ENCODE results near the gene NCBP2. TPM values are rescaled to one million over a fixed set of nuclear protein-coding genes. Genes with fewer than 3 reads are reported as not detected.

Gene NCBP2
- total and polyA plus RNA-seq, 4 experiments from 2014 or later: 65.1 to 82.2 (median 72.5) TPM

DNA sequence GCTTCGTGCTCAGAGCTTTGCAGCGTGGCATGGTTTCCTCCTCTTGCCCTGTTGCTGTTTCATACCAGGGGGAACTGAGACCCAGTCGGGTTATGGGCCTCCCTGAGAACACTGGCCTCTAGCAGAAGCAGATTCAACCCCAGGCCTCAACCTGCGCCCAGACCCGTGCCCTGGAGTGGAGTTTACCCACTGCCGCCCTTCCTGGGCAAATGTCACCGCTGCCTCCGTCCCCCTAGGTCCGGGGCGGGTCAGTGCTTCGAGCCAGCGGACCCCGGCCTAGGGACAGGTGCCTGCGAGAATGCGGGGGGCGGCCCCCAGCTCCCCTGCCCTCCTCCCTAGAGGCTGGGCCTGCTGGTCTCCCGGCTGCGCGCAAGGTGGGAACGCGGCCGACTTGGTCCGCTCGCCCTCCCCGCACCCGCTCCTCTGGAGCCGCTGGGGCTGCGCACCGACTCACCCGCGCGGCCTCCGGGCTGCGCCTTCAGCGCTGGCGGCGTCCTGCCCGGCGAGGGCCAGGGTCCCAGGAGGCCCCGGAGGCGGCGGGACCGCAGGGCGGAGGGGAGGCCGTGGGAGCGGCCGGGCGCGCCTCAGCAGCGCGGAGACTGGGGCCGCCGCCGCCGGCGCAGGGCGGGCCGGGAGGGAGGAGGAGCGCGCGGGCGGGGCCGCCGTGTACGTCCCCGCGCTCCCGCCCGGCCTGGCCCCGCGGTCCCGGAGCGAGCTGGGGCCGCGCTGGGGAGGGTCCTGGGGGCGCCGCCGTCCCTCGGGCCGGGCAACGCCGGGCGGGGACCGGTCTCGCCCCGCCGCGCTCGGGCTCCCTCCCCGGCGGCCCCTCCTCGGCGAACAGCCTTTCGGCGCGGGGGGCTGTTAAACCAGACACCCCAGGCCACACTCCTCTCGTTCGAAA is 26.2 kb upstream of the NCBP2 start, which contains the start of gene PIGZ:
Gene PIGZ (minus strand): TSS at position 601 of the 901 bp plus-strand sequence. CDS start 16,802 bp downstream, outside the sequence.
- Histone ChIP-seq H3K4me1 (ENCODE audit: insufficient read depth, low read length) (peaks cover 8% of the 10 kb centered on the region), H3K4me3 (ENCODE audit: low read length in 2 of 2) (peak within 1 kb of the TSS in 1 of 2 donors; percentile 64), H3K27me3 (ENCODE audit: insufficient read depth, low read length) (no peaks in the 10 kb centered on the region), H3K9me3 (ENCODE audit: control insufficient read depth in 1 of 2, low read length in 2 of 2) (no peaks in the 10 kb centered on the region), H3K36me3 (ENCODE audit: insufficient read depth, low read length) (no peaks in the 10 kb centered on the region), H3K27ac (ENCODE audit: low read depth, low read length) (peak within 1 kb of the TSS; percentile 4)
- Mint-ChIP-seq H3K36me3 (no peaks in the 10 kb centered on the region), H3K4me3 (peak within 1 kb of the TSS; percentile 70 to 86 (median 82)), H3K27ac (peak within 1 kb of the TSS in 2 of 7 donors; percentile 40 to 70), H3K27me3 (no peaks in the 10 kb centered on the region), H3K4me1 (peaks cover 0 to 16% (median 4%) of the 10 kb centered on the region in 4 donors), H3K9me3 (no peaks in the 10 kb centered on the region)
- ChIA-PET POLR2A (ENCODE audit: partially characterized antibody) (interaction anchor here (2.9 kb wide), 1 partner anchor 26 kb away, joined by 12 read pairs; the partner anchor contains the start of gene NCBP2), CTCF (ENCODE audit: partially characterized antibody) (interaction anchor here (1.3 to 1.6 kb wide), 2 partner anchors 16 to 45 kb away, joined by 3 read pairs; no protein-coding TSS in a partner anchor)
- peak in 4 of 5 donors; percentile 26 to 38 (median 34) for DNase-seq
- intact Hi-C loops (cut with micrococcal nuclease): loop anchor here (1.0 to 2.0 kb wide), 4 partner anchors 26 to 432 kb away; partner anchors contain the start of gene NCBP2

DNA sequence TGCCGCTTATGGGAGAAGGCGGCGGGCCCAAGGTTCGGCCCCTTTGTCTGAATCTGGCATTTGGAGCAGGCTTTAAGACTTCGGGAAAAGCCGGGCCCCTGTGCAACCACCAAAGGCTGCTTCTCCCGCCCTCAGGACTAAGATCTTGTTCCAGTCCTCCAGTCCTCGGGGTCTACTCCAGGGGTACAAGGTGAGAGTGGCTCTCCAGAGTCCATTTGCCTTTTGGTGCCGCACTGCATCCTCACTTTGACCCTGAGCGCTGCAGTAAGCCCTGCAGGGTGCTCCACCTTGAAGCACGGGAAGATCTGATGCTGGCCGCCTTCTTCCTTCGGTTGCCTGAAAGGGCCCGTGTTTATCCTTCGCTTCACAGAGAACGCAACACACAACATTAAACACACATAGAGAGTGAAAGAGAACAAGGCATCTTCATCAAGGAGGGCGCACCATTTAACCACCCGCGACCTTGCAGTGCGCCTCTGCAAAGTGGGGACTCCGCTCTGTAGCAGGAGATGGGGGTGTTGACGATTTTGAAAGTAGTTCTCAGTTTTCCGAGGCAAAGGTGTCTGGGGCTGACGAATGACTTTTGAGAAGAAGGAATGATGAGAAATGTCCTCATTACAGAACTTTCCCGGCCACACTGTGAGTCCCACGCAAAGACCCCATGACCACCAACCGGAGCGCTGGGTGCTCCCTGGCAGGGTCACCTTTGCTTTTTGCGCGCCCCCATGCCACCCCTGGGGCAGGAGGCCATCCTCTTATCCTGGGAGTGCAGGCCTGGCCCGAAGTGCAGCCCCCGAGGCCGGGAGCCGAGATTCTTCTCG is 25.3 kb upstream of the NCBP2 start:
- H3K4me3 Mint-ChIP-seq: peak overlapping the region; percentile 61 to 82 (median 74)
- no peaks in the 10 kb centered on the region for H3K36me3 ChIP-seq (ENCODE audit: insufficient read depth, low read length)
- H3K27ac ChIP-seq (ENCODE audit: low read depth, low read length): no peak overlapping the region
- H3K9me3 ChIP-seq (ENCODE audit: control insufficient read depth in 1 of 2, low read length in 2 of 2): no peaks in the 10 kb centered on the region
- peak overlapping the region in 1 of 7 donors; percentile 40 for H3K27ac Mint-ChIP-seq
- no peaks in the 10 kb centered on the region for H3K27me3 ChIP-seq (ENCODE audit: insufficient read depth, low read length)
- H3K36me3 Mint-ChIP-seq: no peaks in the 10 kb centered on the region
- intact Hi-C loops (cut with micrococcal nuclease): loop anchor here (2.0 kb wide), 1 partner anchor 431 kb away; no protein-coding TSS in a partner anchor
- ChIA-PET POLR2A (ENCODE audit: partially characterized antibody) (interaction anchor here (2.9 kb wide), 1 partner anchor 26 kb away, joined by 12 read pairs; the partner anchor contains the start of gene NCBP2), CTCF (ENCODE audit: partially characterized antibody) (no interaction called here)
- H3K27me3 Mint-ChIP-seq: no peaks in the 10 kb centered on the region
- H3K4me1 Mint-ChIP-seq: peaks cover 0 to 16% (median 4%) of the 10 kb centered on the region in 4 donors
- H3K9me3 Mint-ChIP-seq: no peaks in the 10 kb centered on the region
- peaks cover 8% of the 10 kb centered on the region for H3K4me1 ChIP-seq (ENCODE audit: insufficient read depth, low read length)
- no peak for DNase-seq
- peak overlapping the region in 1 of 2 donors; percentile 50 for H3K4me3 ChIP-seq (ENCODE audit: low read length in 2 of 2)

DNA sequence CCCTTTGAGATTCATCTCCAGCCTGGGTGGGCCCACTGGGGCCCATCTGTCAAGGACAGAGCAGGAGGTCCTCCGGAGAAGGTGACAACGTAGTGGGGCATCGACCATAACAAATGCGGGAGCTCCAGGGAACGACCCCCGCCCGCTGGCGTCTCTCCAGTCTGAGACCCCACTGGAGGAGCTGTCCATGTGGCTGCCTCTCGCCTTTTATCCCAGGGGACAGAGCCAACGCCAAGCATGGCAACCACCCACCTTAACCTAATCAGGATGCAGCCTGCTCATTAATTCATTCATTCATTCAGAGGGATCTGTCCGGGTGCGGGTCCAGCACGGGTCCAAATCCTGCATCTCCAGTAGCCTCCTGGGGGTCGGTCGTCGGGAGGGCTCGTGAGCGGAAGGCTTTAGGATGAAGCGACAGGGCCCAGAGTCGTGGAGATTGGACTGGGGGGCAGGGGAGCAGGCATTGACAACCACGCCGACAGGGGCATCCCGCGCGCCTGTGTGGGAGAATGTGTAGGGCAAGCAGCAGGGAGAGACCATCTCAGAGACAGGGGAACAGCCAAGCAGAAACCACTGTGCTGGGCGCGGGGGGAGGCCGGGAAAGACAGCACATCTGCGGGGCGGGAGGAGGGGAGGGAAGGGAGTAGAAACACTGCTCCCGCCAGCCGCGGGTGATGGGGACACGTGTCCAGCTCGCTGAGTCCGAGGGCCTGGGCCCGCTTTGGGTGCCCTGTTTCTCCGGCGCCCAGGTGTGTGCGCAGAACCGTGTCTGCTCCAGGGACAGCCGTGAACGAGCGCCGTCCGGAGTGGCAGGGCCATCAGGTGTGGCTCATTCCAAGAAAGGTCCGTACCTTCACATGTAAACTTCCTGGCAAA is 24.4 kb upstream of the NCBP2 start:
- H3K4me1 Mint-ChIP-seq: peaks cover 0 to 16% (median 4%) of the 10 kb centered on the region in 4 donors
- no peaks in the 10 kb centered on the region for H3K9me3 Mint-ChIP-seq
- peak overlapping the region in 5 of 8 donors; percentile 25 to 82 (median 65) for H3K4me3 Mint-ChIP-seq
- peaks cover 8% of the 10 kb centered on the region for H3K4me1 ChIP-seq (ENCODE audit: insufficient read depth, low read length)
- POLR2A ChIA-PET (ENCODE audit: partially characterized antibody): interaction anchor here (2.9 kb wide), 1 partner anchor 25 kb away, joined by 12 read pairs; the partner anchor contains the start of gene NCBP2
- H3K27ac ChIP-seq (ENCODE audit: low read depth, low read length): no peak overlapping the region
- H3K36me3 Mint-ChIP-seq: no peaks in the 10 kb centered on the region
- no peak for DNase-seq
- H3K4me3 ChIP-seq (ENCODE audit: low read length in 2 of 2): no peak overlapping the region
- H3K27me3 Mint-ChIP-seq: no peaks in the 10 kb centered on the region
- no peak overlapping the region for H3K27ac Mint-ChIP-seq
- no peaks in the 10 kb centered on the region for H3K27me3 ChIP-seq (ENCODE audit: insufficient read depth, low read length)
- no peaks in the 10 kb centered on the region for H3K9me3 ChIP-seq (ENCODE audit: control insufficient read depth in 1 of 2, low read length in 2 of 2)
- CTCF ChIA-PET (ENCODE audit: partially characterized antibody): no interaction called here
- intact Hi-C loops (cut with micrococcal nuclease): no loop called here
- no peaks in the 10 kb centered on the region for H3K36me3 ChIP-seq (ENCODE audit: insufficient read depth, low read length)

DNA sequence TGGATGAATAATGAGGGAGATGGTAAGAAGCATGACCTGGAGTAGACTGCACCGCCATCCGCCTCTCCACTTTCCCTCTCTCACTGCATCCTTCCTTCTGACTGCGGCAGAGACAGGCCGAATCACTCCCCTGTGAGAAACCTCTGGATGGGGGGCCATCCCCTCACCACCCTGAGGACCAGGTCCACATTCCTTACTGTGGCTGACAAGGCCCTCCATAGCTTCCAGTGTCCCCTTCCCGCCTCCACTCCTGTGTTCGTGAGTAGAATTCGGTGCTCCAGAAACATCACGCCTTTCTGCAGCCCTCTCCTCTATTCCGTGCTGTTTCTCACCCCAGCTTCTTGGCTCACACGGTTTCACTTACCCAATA is 23.5 kb upstream of the NCBP2 start:
- peaks cover 0 to 16% (median 4%) of the 10 kb centered on the region in 4 donors for H3K4me1 Mint-ChIP-seq
- H3K36me3 ChIP-seq (ENCODE audit: insufficient read depth, low read length): no peaks in the 10 kb centered on the region
- CTCF ChIA-PET (ENCODE audit: partially characterized antibody): no interaction called here
- H3K36me3 Mint-ChIP-seq: no peaks in the 10 kb centered on the region
- no peaks in the 10 kb centered on the region for H3K9me3 Mint-ChIP-seq
- intact Hi-C loops (cut with micrococcal nuclease): no loop called here
- H3K4me3 ChIP-seq (ENCODE audit: low read length in 2 of 2): no peak overlapping the region
- H3K27ac Mint-ChIP-seq: no peak overlapping the region
- no peak for DNase-seq
- H3K27me3 Mint-ChIP-seq: no peaks in the 10 kb centered on the region
- H3K9me3 ChIP-seq (ENCODE audit: control insufficient read depth in 1 of 2, low read length in 2 of 2): no peaks in the 10 kb centered on the region
- no peak overlapping the region for H3K4me3 Mint-ChIP-seq
- H3K27ac ChIP-seq (ENCODE audit: low read depth, low read length): no peak overlapping the region
- POLR2A ChIA-PET (ENCODE audit: partially characterized antibody): no interaction called here
- H3K27me3 ChIP-seq (ENCODE audit: insufficient read depth, low read length): no peaks in the 10 kb centered on the region
- peaks cover 8% of the 10 kb centered on the region for H3K4me1 ChIP-seq (ENCODE audit: insufficient read depth, low read length)

DNA sequence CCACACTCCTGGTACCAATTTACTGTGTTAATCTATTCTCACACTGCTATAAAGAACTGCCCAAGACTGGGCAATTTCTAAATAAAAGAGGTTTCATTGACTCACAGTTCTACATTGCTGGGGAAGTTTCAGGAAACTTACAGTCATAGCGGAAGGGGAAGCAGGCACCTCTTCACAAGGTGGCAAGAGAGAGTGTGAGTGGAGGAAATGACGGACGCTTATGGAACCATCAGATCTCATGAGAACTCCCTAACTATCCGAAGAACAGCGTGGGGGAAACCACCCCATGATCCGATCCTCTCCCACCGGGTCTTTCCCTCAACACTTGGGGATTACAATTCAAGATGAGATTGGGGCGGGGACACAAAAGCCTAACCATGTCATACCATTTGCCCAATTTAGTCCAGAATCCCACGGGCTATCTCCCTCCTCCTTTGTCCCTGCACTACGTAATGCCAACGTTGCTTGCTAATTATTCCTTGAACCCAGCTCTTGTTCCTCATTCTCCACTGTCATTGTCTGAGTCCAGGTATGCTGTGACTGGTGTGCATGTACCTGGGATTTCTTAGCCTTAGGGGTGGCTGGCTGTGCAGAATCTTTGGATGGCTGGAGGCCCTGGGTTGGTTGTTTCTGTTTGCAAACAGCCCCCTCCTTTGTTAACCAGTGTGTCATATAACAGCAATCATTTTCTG is 22.9 kb upstream of the NCBP2 start:
- ChIA-PET POLR2A (ENCODE audit: partially characterized antibody) (no interaction called here), CTCF (ENCODE audit: partially characterized antibody) (no interaction called here)
- H3K4me1 ChIP-seq (ENCODE audit: insufficient read depth, low read length): peaks cover 8% of the 10 kb centered on the region
- no peak for DNase-seq
- H3K4me3 ChIP-seq (ENCODE audit: low read length in 2 of 2): no peak overlapping the region
- peaks cover 0 to 2% (median 0%) of the 10 kb centered on the region in 8 donors for H3K9me3 Mint-ChIP-seq
- no peaks in the 10 kb centered on the region for H3K27me3 Mint-ChIP-seq
- no peaks in the 10 kb centered on the region for H3K36me3 ChIP-seq (ENCODE audit: insufficient read depth, low read length)
- no peak overlapping the region for H3K4me3 Mint-ChIP-seq
- peaks cover 0 to 11% (median 4%) of the 10 kb centered on the region in 4 donors for H3K4me1 Mint-ChIP-seq
- no peak overlapping the region for H3K27ac ChIP-seq (ENCODE audit: low read depth, low read length)
- no peaks in the 10 kb centered on the region for H3K27me3 ChIP-seq (ENCODE audit: insufficient read depth, low read length)
- H3K36me3 Mint-ChIP-seq: no peaks in the 10 kb centered on the region
- H3K9me3 ChIP-seq (ENCODE audit: control insufficient read depth in 1 of 2, low read length in 2 of 2): no peaks in the 10 kb centered on the region
- intact Hi-C loops (cut with micrococcal nuclease): no loop called here
- no peak overlapping the region for H3K27ac Mint-ChIP-seq

DNA sequence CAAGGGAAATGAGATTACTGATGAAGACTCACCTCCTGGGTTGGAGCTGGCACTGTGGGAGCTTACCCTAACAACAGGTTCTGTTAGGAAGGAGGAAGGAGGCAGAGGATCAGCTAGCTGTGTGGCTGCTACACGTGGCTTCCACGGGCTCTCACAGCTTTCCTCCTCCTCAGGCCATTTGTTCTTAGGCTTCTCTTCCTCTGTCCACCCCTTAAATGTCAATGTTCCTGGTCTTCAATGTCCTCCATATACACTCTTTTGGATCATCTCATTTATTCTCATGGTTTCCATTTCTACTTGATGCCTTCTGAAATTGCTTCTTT is 21.3 kb upstream of the NCBP2 start:
- peaks cover 0 to 2% (median 0%) of the 10 kb centered on the region in 8 donors for H3K9me3 Mint-ChIP-seq
- H3K27ac Mint-ChIP-seq: no peak overlapping the region
- Histone ChIP-seq H3K9me3 (ENCODE audit: control insufficient read depth in 1 of 2, low read length in 2 of 2) (no peaks in the 10 kb centered on the region), H3K27me3 (ENCODE audit: insufficient read depth, low read length) (no peaks in the 10 kb centered on the region), H3K4me1 (ENCODE audit: insufficient read depth, low read length) (peaks cover 8% of the 10 kb centered on the region), H3K36me3 (ENCODE audit: insufficient read depth, low read length) (no peaks in the 10 kb centered on the region), H3K27ac (ENCODE audit: low read depth, low read length) (no peak overlapping the region), H3K4me3 (ENCODE audit: low read length in 2 of 2) (no peak overlapping the region)
- POLR2A ChIA-PET (ENCODE audit: partially characterized antibody): no interaction called here
- H3K27me3 Mint-ChIP-seq: peaks cover 2 to 5% of the 10 kb centered on the region in 2 donors
- no peak for DNase-seq
- no peaks in the 10 kb centered on the region for H3K36me3 Mint-ChIP-seq
- intact Hi-C loops (cut with micrococcal nuclease): no loop called here
- CTCF ChIA-PET (ENCODE audit: partially characterized antibody): no interaction called here
- H3K4me3 Mint-ChIP-seq: no peak overlapping the region
- peaks cover 0 to 9% (median 3%) of the 10 kb centered on the region in 4 donors for H3K4me1 Mint-ChIP-seq
